H1 (cell line): Measurements from ENCODE around the gene MYBPC3. TPM values are rescaled to one million over a fixed set of nuclear protein-coding genes. Genes with fewer than 3 reads are reported as not detected.

ENCODE experiments used
- ATF2 ChIP-seq: IDR thresholded peaks from 2 replicates; pipeline ENCODE4 v1.6.1; 2012; ENCODE audit warnings: low read length, inconsistent platforms
- BACH1 ChIP-seq: IDR thresholded peaks from 2 replicates; pipeline ENCODE4 v1.6.1; 2012; ENCODE audit warnings: low read length, improper control_type of control experiment
- CEBPB ChIP-seq: IDR thresholded peaks from 2 replicates; pipeline ENCODE4 v1.6.1; 2012; ENCODE audit warnings: low read depth, low read length
- POLR2AphosphoS5 ChIP-seq: IDR thresholded peaks from 2 replicates; pipeline ENCODE4 v1.6.1; 2011; ENCODE audit warnings: low read depth, low read length
- RAD21 ChIP-seq, 2 experiments: IDR thresholded peaks in 1 of 2; conservative IDR thresholded peaks in 1 of 2; 2 replicates each; pipeline ENCODE4 v1.6.1; 2011; ENCODE audit warnings: low read depth in 2 of 2, low read length in 2 of 2, improper control_type of control experiment in 1 of 2, inconsistent platforms in 1 of 2, mild to moderate bottlenecking in 1 of 2, moderate library complexity in 1 of 2
- SP4 ChIP-seq: IDR thresholded peaks from 2 replicates; pipeline ENCODE4 v1.6.1; 2012; ENCODE audit warnings: low read length, inconsistent platforms
- polyA plus RNA-seq, 7 experiments: library from polyadenylated mRNA; depleted of rRNA in 3 of 7; stranded (reverse) in 5 of 7; unstranded in 2 of 7; fragments of >200 nt in 5 of 7; fragments of 200-250 nt in 2 of 7; gene quantifications; 1 replicate in 5 of 7; 2 replicates in 1 of 7; 4 replicates in 1 of 7; pipeline versions ENCODE4 v1.2.1 to v1.2.3, GENCODE V29; 2011 to 2013; ENCODE audit warnings: missing spikeins in 2 of 7, mixed read lengths in 2 of 7
- total RNA-seq: library from RNA; stranded (reverse); fragmentation: NEBNext Ultra II Directional; extraction: Animal tissue kit (Norgen Biotek cat#: 25700); gene quantifications from 2 replicates; pipeline ENCODE4 v1.2.1, GENCODE V29; 2021
- TF ChIP-seq, protein P1 (sequence below): IDR thresholded peaks from 2 replicates; pipeline ENCODE4 v1.6.1; 2011; ENCODE audit warnings: low read length, improper control_type of control experiment

The MYBPC3 gene
- total and polyA plus RNA-seq, 2 of the 8 experiments (the other 6 are each of a cell fraction or from before 2014, with no cell fraction given) = 0.05 TPM; not detected in 1

- TF ChIP-seq, protein P1, sequence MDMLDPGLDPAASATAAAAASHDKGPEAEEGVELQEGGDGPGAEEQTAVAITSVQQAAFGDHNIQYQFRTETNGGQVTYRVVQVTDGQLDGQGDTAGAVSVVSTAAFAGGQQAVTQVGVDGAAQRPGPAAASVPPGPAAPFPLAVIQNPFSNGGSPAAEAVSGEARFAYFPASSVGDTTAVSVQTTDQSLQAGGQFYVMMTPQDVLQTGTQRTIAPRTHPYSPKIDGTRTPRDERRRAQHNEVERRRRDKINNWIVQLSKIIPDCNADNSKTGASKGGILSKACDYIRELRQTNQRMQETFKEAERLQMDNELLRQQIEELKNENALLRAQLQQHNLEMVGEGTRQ = no peak
- TF ChIP-seq RAD21 (IDR thresholded peaks at IDR 0.05 in 1 of 2, conservative IDR thresholded peaks at IDR 0.05 in 1 of 2; ENCODE audit: low read depth in 2 of 2, low read length in 2 of 2) (no peak), SP4 (no peak), BACH1 (no peak), POLR2AphosphoS5 (no peak), CEBPB (no peak), ATF2 (no peak)
These were observed 32.0 kb upstream of the MYBPC3 start (continued) for GRCh38 chr11:47384498-47384897.
